Liver (tissue), 9 donors: ENCODE results near the gene UBE2R2. TPM values are rescaled to one million over a fixed set of nuclear protein-coding genes. Genes with fewer than 3 reads are reported as not detected.

Source experiments
- DNase-seq: peaks from one replicate; pipeline ENCODE4 v3.0.0-alpha.2; 2017; ENCODE audit warnings: low spot score
- H3K27ac ChIP-seq, 2 donors: one replicate each; pipeline ENCODE4 v1.7.0; 2013; ENCODE audit warnings: inconsistent platforms in 2 of 2, low read length in 2 of 2, control low read depth in 1 of 2, low read depth in 1 of 2, mild to moderate bottlenecking in 1 of 2
- H3K27me3 ChIP-seq, 4 donors: one replicate each; pipeline versions ENCODE4 v1.6.1 to v1.7.0; 2013; ENCODE audit warnings: low read length in 3 of 4, inconsistent platforms in 1 of 4, mild to moderate bottlenecking in 1 of 4, moderate library complexity in 1 of 4; ENCODE audit not compliant: control insufficient read depth in 4 of 4, insufficient read depth in 4 of 4
- H3K36me3 ChIP-seq, 4 donors: one replicate each; pipeline versions ENCODE4 v1.6.1 to v1.7.0; 2013; ENCODE audit warnings: low read length in 3 of 4, mild to moderate bottlenecking in 3 of 4, low read depth in 1 of 4, moderate library complexity in 1 of 4; ENCODE audit not compliant: control insufficient read depth in 4 of 4, insufficient read depth in 3 of 4
- H3K4me1 ChIP-seq, 4 donors: one replicate each; pipeline versions ENCODE4 v1.6.1 to v1.7.0; 2013; ENCODE audit warnings: low read length in 3 of 4, mild to moderate bottlenecking in 3 of 4, moderate library complexity in 1 of 4; ENCODE audit not compliant: control insufficient read depth in 4 of 4, insufficient read depth in 4 of 4
- H3K4me3 ChIP-seq, 3 donors: one replicate each; pipeline versions ENCODE4 v1.6.1 to v1.7.0; 2013; ENCODE audit warnings: low read length in 3 of 3, control low read depth in 1 of 3, low read depth in 1 of 3, mild to moderate bottlenecking in 1 of 3
- H3K9ac ChIP-seq, 2 donors: one replicate each; pipeline ENCODE4 v1.7.0; 2013; ENCODE audit warnings: low read length in 2 of 2, mild to moderate bottlenecking in 2 of 2, moderate library complexity in 2 of 2, control low read depth in 1 of 2, low read depth in 1 of 2
- H3K9me3 ChIP-seq, 4 donors: one replicate each; pipeline versions ENCODE4 v1.6.1 to v1.7.0; 2013; ENCODE audit warnings: low read length in 3 of 4; ENCODE audit not compliant: control insufficient read depth in 4 of 4
- ATF3 ChIP-seq: IDR thresholded peaks from 2 replicates; pipeline ENCODE4 v1.6.1; 2016; ENCODE audit warnings: antibody characterized with exemption
- EGR1 ChIP-seq, 2 donors: IDR thresholded peaks; 2 replicates each; pipeline ENCODE4 v1.6.1; 2016 to 2018; ENCODE audit warnings: antibody characterized with exemption in 2 of 2, low read depth in 2 of 2
- FOXA1 ChIP-seq: IDR thresholded peaks from 2 replicates; pipeline ENCODE4 v1.6.1; 2016; ENCODE audit warnings: antibody characterized with exemption
- FOXA2 ChIP-seq: IDR thresholded peaks from 2 replicates; pipeline ENCODE4 v1.6.1; 2016; ENCODE audit warnings: antibody characterized with exemption
- GABPA ChIP-seq, 2 donors: IDR thresholded peaks in 1 of 2; conservative IDR thresholded peaks in 1 of 2; 2 replicates each; pipeline ENCODE4 v1.6.1; 2016; ENCODE audit warnings: antibody characterized with exemption in 2 of 2, mild to moderate bottlenecking in 1 of 2, moderate library complexity in 1 of 2
- HNF4A ChIP-seq, 2 donors: conservative IDR thresholded peaks; 2 replicates each; pipeline ENCODE4 v1.6.1; 2016; ENCODE audit warnings: antibody characterized with exemption in 2 of 2, mild to moderate bottlenecking in 2 of 2
- HNF4G ChIP-seq: IDR thresholded peaks from 2 replicates; pipeline ENCODE4 v1.6.1; 2016; ENCODE audit warnings: antibody characterized with exemption
- NR2F2 ChIP-seq: IDR thresholded peaks from 2 replicates; pipeline ENCODE4 v1.6.1; 2016; ENCODE audit warnings: antibody characterized with exemption
- RAD21 ChIP-seq, 2 donors: IDR thresholded peaks; 2 replicates each; pipeline ENCODE4 v1.6.1; 2016; ENCODE audit warnings: antibody characterized with exemption in 2 of 2, mild to moderate bottlenecking in 2 of 2
- RXRA ChIP-seq, 2 donors: IDR thresholded peaks; 2 replicates each; pipeline ENCODE4 v1.6.1; 2017 to 2018; ENCODE audit warnings: antibody characterized with exemption in 2 of 2, mild to moderate bottlenecking in 1 of 2
- SP1 ChIP-seq: IDR thresholded peaks from 2 replicates; pipeline ENCODE4 v1.6.1; 2018; ENCODE audit warnings: antibody characterized with exemption, mild to moderate bottlenecking
- TAF1 ChIP-seq: conservative IDR thresholded peaks from 2 replicates; pipeline ENCODE4 v1.6.1; 2016; ENCODE audit warnings: antibody characterized with exemption, mild to moderate bottlenecking
- WGBS: extraction: QIAGEN DNeasy Blood & Tissue Kit; methylation state at CpG from one replicate; pipeline ENCODE4 v1.1.7; 2013; 5-methylcytosine and 5-hydroxymethylcytosine counted together
- polyA plus RNA-seq, 2 donors: library from polyadenylated mRNA; stranded (reverse) in 1 of 2; unstranded in 1 of 2; fragments of 200-250 nt in 1 of 2; fragments of >200 nt in 1 of 2; fragmentation: Nextera tagmentation in 1 of 2; extraction: Ambion mirVana in 1 of 2; gene quantifications; one replicate each; pipeline versions ENCODE4 v1.2.1 to v1.2.3, GENCODE V29; 2013 to 2015
- total RNA-seq, 2 donors: library from RNA; depleted of rRNA; stranded (reverse); fragments of >200 nt; gene quantifications; one replicate each; pipeline ENCODE4 v1.2.3, GENCODE V29; 2014
- TF ChIP-seq, protein P1 (sequence below): IDR thresholded peaks from 2 replicates; pipeline ENCODE4 v1.6.1; 2016; ENCODE audit warnings: antibody characterized with exemption, mild to moderate bottlenecking
- TF ChIP-seq, protein P2 (sequence below): fragments of 150-350 bp; IDR thresholded peaks from 2 replicates; pipeline ENCODE4 v1.5.1; 2017; ENCODE audit warnings: improper control_type of control experiment, low read depth, low read length; ENCODE audit not compliant: missing input control
- donor health status: healthy.
- donor health status: healthy.
- donor health status: healthy.
- donor health status: healthy.
- donor health status: healthy.

The UBE2R2 gene
- total and polyA plus RNA-seq, 4 donors = 10.8 to 15.0 (median 14.2) TPM

GRCh38 chr9:33781736-33782135, 35.2 kb upstream of the UBE2R2 start:
- Histone ChIP-seq H3K9me3 (no peaks in the 10 kb centered on the region), H3K9ac (no peak overlapping the region), H3K4me3 (no peak overlapping the region), H3K27ac (no peak overlapping the region), H3K36me3 (no peaks in the 10 kb centered on the region), H3K27me3 (no peaks in the 10 kb centered on the region), H3K4me1 (peaks cover 0 to 2% (median 0%) of the 10 kb centered on the region in 4 donors)
- no peak for TF ChIP-seq GABPA (IDR thresholded peaks at IDR 0.05 in 1 of 2, conservative IDR thresholded peaks at IDR 0.05 in 1 of 2)
- TF ChIP-seq HNF4G = no peak
- TF ChIP-seq ATF3 = no peak
- TF ChIP-seq FOXA1 = no peak
- no peak for TF ChIP-seq FOXA2
- no peak for TF ChIP-seq SP1
- TF ChIP-seq, protein P1, sequence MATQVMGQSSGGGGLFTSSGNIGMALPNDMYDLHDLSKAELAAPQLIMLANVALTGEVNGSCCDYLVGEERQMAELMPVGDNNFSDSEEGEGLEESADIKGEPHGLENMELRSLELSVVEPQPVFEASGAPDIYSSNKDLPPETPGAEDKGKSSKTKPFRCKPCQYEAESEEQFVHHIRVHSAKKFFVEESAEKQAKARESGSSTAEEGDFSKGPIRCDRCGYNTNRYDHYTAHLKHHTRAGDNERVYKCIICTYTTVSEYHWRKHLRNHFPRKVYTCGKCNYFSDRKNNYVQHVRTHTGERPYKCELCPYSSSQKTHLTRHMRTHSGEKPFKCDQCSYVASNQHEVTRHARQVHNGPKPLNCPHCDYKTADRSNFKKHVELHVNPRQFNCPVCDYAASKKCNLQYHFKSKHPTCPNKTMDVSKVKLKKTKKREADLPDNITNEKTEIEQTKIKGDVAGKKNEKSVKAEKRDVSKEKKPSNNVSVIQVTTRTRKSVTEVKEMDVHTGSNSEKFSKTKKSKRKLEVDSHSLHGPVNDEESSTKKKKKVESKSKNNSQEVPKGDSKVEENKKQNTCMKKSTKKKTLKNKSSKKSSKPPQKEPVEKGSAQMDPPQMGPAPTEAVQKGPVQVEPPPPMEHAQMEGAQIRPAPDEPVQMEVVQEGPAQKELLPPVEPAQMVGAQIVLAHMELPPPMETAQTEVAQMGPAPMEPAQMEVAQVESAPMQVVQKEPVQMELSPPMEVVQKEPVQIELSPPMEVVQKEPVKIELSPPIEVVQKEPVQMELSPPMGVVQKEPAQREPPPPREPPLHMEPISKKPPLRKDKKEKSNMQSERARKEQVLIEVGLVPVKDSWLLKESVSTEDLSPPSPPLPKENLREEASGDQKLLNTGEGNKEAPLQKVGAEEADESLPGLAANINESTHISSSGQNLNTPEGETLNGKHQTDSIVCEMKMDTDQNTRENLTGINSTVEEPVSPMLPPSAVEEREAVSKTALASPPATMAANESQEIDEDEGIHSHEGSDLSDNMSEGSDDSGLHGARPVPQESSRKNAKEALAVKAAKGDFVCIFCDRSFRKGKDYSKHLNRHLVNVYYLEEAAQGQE = no peak
- TF ChIP-seq TAF1 = no peak
- TF ChIP-seq HNF4A (conservative IDR thresholded peaks at IDR 0.05) = no peak
- 98% methylated on average over 1 of the region's 1 CpG for WGBS
- DNase-seq = no peak

GRCh38 chr9:33782395-33783152, 34.4 kb upstream of the UBE2R2 start:
- no peaks in the 10 kb centered on the region for H3K9me3 ChIP-seq
- H3K4me1 ChIP-seq = peaks cover 0 to 2% (median 0%) of the 10 kb centered on the region in 4 donors
- no peak overlapping the region for H3K9ac ChIP-seq
- no peaks in the 10 kb centered on the region for H3K36me3 ChIP-seq
- no peak overlapping the region for H3K27ac ChIP-seq
- no peaks in the 10 kb centered on the region for H3K27me3 ChIP-seq
- no peak overlapping the region for H3K4me3 ChIP-seq
- TF ChIP-seq FOXA1 (no peak), TAF1 (no peak), ATF3 (no peak), EGR1 (IDR thresholded peaks at IDR 0.05; ENCODE audit: low read depth in 2 of 2) (no peak), FOXA2 (no peak), NR2F2 (no peak), RXRA (IDR thresholded peaks at IDR 0.05) (no peak), RAD21 (IDR thresholded peaks at IDR 0.05) (no peak)
- TF ChIP-seq, protein P2, sequence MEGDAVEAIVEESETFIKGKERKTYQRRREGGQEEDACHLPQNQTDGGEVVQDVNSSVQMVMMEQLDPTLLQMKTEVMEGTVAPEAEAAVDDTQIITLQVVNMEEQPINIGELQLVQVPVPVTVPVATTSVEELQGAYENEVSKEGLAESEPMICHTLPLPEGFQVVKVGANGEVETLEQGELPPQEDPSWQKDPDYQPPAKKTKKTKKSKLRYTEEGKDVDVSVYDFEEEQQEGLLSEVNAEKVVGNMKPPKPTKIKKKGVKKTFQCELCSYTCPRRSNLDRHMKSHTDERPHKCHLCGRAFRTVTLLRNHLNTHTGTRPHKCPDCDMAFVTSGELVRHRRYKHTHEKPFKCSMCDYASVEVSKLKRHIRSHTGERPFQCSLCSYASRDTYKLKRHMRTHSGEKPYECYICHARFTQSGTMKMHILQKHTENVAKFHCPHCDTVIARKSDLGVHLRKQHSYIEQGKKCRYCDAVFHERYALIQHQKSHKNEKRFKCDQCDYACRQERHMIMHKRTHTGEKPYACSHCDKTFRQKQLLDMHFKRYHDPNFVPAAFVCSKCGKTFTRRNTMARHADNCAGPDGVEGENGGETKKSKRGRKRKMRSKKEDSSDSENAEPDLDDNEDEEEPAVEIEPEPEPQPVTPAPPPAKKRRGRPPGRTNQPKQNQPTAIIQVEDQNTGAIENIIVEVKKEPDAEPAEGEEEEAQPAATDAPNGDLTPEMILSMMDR = no peak
- WGBS = 60% methylated on average over 4 of the region's 4 CpGs
- DNase-seq = no peak
